NCI-H526 (cell line): ENCODE data around the gene KEAP1.
A peak's percentile ranks its signal among the peaks of the same experiment; 100 is the strongest.

Source experiments
- DNase-seq, 2 experiments: peaks; one replicate each; lab custom pipeline; 2025; lab: John Stamatoyannopoulos, UW

The KEAP1 gene

GRCh38 chr19:10523135-10523636 lies 20.0 kb upstream of the KEAP1 start:
- no peak for DNase-seq

- no peak for DNase-seq
Observed at GRCh38 chr19:10521461-10522171, 18.5 kb upstream of the KEAP1 start.

- DNase-seq, result no peak
Observed at GRCh38 chr19:10520652-10521318, 17.6 kb upstream of the KEAP1 start.

GRCh38 chr19:10519421-10519820 lies 16.3 kb upstream of the KEAP1 start:
- no peak for DNase-seq

GRCh38 chr19:10518444-10519361 lies 15.5 kb upstream of the KEAP1 start:
- no peak for DNase-seq

- peak in 1 of 2 experiments; percentile 23 for DNase-seq
Observed at GRCh38 chr19:10517760-10518443, 14.7 kb upstream of the KEAP1 start.

- peak in 1 of 2 experiments; percentile 27 for DNase-seq
Observed at GRCh38 chr19:10517361-10517759, 14.2 kb upstream of the KEAP1 start, which contains the start of gene S1PR5. Gene S1PR5, minus strand, starts transcription at chr19:10517447. Its CDS starts 2,436 bp downstream, at chr19:10515011.

- DNase-seq, result no peak
Observed at GRCh38 chr19:10516671-10517286, 13.6 kb upstream of the KEAP1 start.

- DNase-seq, result no peak
Observed at GRCh38 chr19:10516064-10516385, 12.9 kb upstream of the KEAP1 start.

- no peak for DNase-seq
Observed at GRCh38 chr19:10514211-10515145, 11.3 kb upstream of the KEAP1 start.

GRCh38 chr19:10513223-10513622 lies 10.1 kb upstream of the KEAP1 start:
- no peak for DNase-seq

GRCh38 chr19:10510301-10510802 lies 7.2 kb upstream of the KEAP1 start:
- DNase-seq, result no peak

- DNase-seq, result no peak
Observed at GRCh38 chr19:10508707-10509106, 5.6 kb upstream of the KEAP1 start.

GRCh38 chr19:10508036-10508435 lies 4.9 kb upstream of the KEAP1 start:
- DNase-seq, result no peak

GRCh38 chr19:10505583-10506229 lies 2.5 kb upstream of the KEAP1 start:
- DNase-seq, result peak; percentile 18 to 59

GRCh38 chr19:10502524-10503001 lies 593 bp downstream of the KEAP1 start:
- DNase-seq, result peak in 1 of 2 experiments; percentile 93

GRCh38 chr19:10501971-10502523 lies 1.1 kb downstream of the KEAP1 start:
- peak; percentile 31 to 54 for DNase-seq

GRCh38 chr19:10500247-10500592 lies 2.9 kb downstream of the KEAP1 start:
- no peak for DNase-seq
